ENCODE measurements around the gene BTAF1. TPM values are rescaled to one million over a fixed set of nuclear protein-coding genes. Genes with fewer than 3 reads are reported as not detected.

BTAF1 gene
- total RNA-seq, 1 experiment from 2014 or later, result 42.5 TPM

GRCh38 chr10:91931526-91932190, 8.1 kb downstream of the BTAF1 start:
- peaks cover 30% of the 10 kb centered on the region; the same call in 1 of the 2 replicates for H4K20me1 ChIP-seq (ENCODE audit: insufficient read depth)
- H3K4me2 ChIP-seq (ENCODE audit: low read length), result no peak overlapping the region
- no TSS peak for BruUV-seq (replicated peaks)
- intact Hi-C loops (cut with micrococcal nuclease), result no loop called here
- H3K27ac ChIP-seq (ENCODE audit: low read depth, low read length), result no peak overlapping the region
- 0 out of 4 replicates have a peak, but pooled peaks cover 0 to 5% of the 10 kb centered on the region in 2 experiments for H3K4me1 ChIP-seq (ENCODE audit: control insufficient read depth in 1 of 2, insufficient read depth in 2 of 2, low read length in 2 of 2)
- no peak overlapping the region for H3K4me3 ChIP-seq (replicated peaks in 1 of 2; ENCODE audit: low read depth in 1 of 2, low read length in 2 of 2)
- H2AFZ ChIP-seq (ENCODE audit: low read depth, low read length, poor library complexity, severe bottlenecking), result no peak overlapping the region
- DNase-seq (ENCODE audit: low read depth, low spot score) (no peak), ATAC-seq (no peak)
- H3K36me3 ChIP-seq (ENCODE audit: control insufficient read depth in 1 of 2, insufficient read depth in 2 of 2, low read length in 2 of 2), result peaks cover 6 to 13% of the 10 kb centered on the region in 2 experiments; a peak in 3 of 4 replicates
- no peak overlapping the region for H3K9ac ChIP-seq (ENCODE audit: low read length)
- no peaks in the 10 kb centered on the region for H3K9me3 ChIP-seq (ENCODE audit: control insufficient read depth in 1 of 2, insufficient read depth in 1 of 2, low read depth in 1 of 2, low read length in 2 of 2)
- no peaks in the 10 kb centered on the region for H3K27me3 ChIP-seq (ENCODE audit: insufficient read depth, low read length)
- CTCF ChIA-PET, result no interaction called here
- H3K9me2 ChIP-seq (ENCODE audit: insufficient read depth), result no peaks in the 10 kb centered on the region
- RAD21 ChIA-PET (ENCODE audit: low non-redundant PET in 1 of 2, low total read pairs in 2 of 2, uncharacterized antibody in 2 of 2, unreplicated experiment in 2 of 2), result no interaction called here
- TF ChIP-seq MAX (IDR thresholded peaks at IDR 0.05), result no peak
- no peak for TF ChIP-seq TCF7L2 (IDR thresholded peaks at IDR 0.05; ENCODE audit: borderline replicate concordance, extremely low read depth, insufficient read depth, insufficient read length)
- no peak for TF ChIP-seq JUND (IDR thresholded peaks at IDR 0.05)
- TF ChIP-seq RAD21 (IDR thresholded peaks at IDR 0.05; ENCODE audit: low read depth), result no peak
- no peak for TF ChIP-seq EZH2phosphoT487 (IDR thresholded peaks at IDR 0.05; ENCODE audit: borderline replicate concordance)
- no peak for TF ChIP-seq CTCF (IDR thresholded peaks at IDR 0.05 in 2 of 3, conservative IDR thresholded peaks at IDR 0.05 in 1 of 3; ENCODE audit: borderline replicate concordance in 1 of 3, insufficient read depth in 1 of 3, low read depth in 2 of 3, low read length in 2 of 3)
- no peak for TF ChIP-seq CBX3 (IDR thresholded peaks at IDR 0.05; ENCODE audit: low read depth)
- TF ChIP-seq FOSL1 (IDR thresholded peaks at IDR 0.05; ENCODE audit: low read depth), result no peak
- no peak for TF ChIP-seq POLR2A (IDR thresholded peaks at IDR 0.05; ENCODE audit: borderline replicate concordance, extremely low read depth, insufficient read depth, insufficient read length)
- TF ChIP-seq EGR1 (IDR thresholded peaks at IDR 0.05; ENCODE audit: low read depth), result no peak
- TF ChIP-seq ZNF274 (IDR thresholded peaks at IDR 0.05; ENCODE audit: low read depth, low read length), result no peak
- no peak for TF ChIP-seq SP1 (IDR thresholded peaks at IDR 0.05; ENCODE audit: low read depth)
- TF ChIP-seq SRF (IDR thresholded peaks at IDR 0.05; ENCODE audit: low read depth), result no peak
- TF ChIP-seq EZH2 (IDR thresholded peaks at IDR 0.05), result no peak
- TF ChIP-seq REST (IDR thresholded peaks at IDR 0.05; ENCODE audit: low read depth), result no peak
- TF ChIP-seq CEBPB (IDR thresholded peaks at IDR 0.05; ENCODE audit: low read depth), result no peak
- TF ChIP-seq YY1 (IDR thresholded peaks at IDR 0.05; ENCODE audit: extremely low read depth, insufficient replicate concordance, low read depth, low read length), result no peak
- TF ChIP-seq SIN3A (IDR thresholded peaks at IDR 0.05; ENCODE audit: low read depth), result no peak
- no peak for TF ChIP-seq ELF1 (IDR thresholded peaks at IDR 0.05; ENCODE audit: borderline replicate concordance, low read depth)
- POLR2A ChIA-PET, result interaction anchor here (1.5 kb wide), 1 partner anchor 8 kb away, joined by 6 read pairs; the partner anchor contains the start of gene BTAF1
- H3K79me2 ChIP-seq (ENCODE audit: insufficient read depth, low read length), result peaks cover 100% of the 10 kb centered on the region
